GM21723 (cell line): ENCODE results near the gene SELENOT.
A peak's percentile ranks its signal among the peaks of the same experiment; 100 is the strongest.
"Not testable (repeated sequence)": the region's sequence is repeated elsewhere in the genome, so short reads cannot be mapped to it uniquely, and the experiment has no call there.

Source experiments
- ATAC-seq: cut with Tn5 transposase; IDR thresholded peaks from one replicate; pipeline ENCODE4 v1.9.1; 2021; ENCODE audit warnings: mild to moderate bottlenecking, moderate library complexity; ENCODE audit not compliant: unreplicated experiment

Gene SELENOT, protein sequence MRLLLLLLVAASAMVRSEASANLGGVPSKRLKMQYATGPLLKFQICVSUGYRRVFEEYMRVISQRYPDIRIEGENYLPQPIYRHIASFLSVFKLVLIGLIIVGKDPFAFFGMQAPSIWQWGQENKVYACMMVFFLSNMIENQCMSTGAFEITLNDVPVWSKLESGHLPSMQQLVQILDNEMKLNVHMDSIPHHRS

DNA sequence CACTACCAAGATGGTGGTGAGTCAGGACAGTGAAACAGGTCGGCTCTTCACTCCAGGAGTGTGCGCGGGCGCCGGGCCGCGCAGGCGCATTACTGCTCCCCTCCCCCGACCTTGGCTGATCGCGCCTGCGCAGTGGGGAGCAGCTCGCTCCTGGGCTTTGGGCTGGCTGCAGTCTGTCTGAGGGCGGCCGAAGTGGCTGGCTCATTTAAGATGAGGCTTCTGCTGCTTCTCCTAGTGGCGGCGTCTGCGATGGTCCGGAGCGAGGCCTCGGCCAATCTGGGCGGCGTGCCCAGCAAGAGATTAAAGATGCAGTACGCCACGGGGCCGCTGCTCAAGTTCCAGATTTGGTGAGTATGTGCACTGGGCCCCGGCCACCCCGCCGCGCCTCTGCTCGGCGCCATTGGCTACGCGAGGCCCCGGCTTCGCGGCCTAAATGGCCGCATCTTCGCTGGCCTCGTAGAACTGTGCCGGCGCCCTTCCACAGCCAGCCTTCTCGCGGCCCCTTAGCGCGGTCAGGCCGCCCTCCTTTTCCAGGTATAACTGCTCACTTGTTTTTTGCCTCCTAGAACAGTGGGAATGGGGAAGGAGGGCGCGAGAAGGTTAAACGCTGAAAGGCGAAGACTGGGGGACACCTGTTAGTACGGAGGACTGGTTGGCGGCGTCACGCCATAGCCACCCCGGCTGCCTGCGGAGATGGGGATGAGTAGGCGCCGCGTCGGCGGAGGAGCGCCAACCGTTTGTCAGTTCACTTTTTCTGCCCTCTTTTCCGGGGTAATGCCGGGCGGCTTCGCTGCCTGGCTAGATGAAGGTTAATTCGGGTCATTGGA lies at the start of gene SELENOT:
SELENOT (plus strand) TSS at position 169 of the 827 bp plus-strand sequence; CDS start at position 211, 42 bp downstream.
- ATAC-seq: peak; percentile 52

GRCh38 chr3:150555859-150556436 lies 47.2 kb upstream of the SELENOT start:
- ATAC-seq: no peak

GRCh38 chr3:150556792-150557191 lies 46.3 kb upstream of the SELENOT start:
- ATAC-seq: no peak

DNA sequence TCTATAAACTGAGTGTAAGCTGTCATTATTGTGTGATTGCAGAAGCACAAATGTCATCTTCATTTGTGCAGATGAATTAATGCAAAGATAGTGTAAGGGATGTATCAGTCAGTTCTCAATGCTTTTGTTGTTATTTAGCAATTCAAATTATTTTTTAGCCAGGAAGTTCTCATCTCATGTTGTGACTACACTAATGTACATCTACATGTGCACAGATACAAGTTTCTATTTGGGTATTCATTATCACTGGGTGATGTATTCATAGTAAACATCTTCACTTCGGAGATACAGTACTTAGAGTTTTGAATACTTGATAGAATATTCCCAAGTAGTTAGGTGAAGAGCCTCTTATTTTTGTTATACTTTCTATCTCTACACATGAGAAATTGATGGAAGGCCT lies 45.4 kb upstream of the SELENOT start:
- no peak for ATAC-seq

DNA sequence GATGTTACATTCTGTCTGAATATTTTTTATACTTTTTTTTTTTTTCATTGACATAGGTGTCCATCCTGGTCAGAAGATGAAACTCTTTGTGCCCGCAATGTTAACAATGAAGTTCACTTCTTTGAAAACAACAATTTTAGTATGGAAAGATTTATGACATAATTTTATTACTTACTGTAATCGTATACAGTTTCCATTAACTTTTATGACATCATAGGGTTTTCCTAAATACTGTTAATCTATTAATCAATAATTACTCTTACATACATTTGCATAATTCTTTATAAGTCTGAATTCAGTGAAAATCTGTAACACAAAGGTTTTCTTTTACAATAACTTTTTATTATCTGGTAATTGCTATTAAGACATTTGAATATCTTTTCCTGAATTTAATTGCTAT lies 38.9 kb upstream of the SELENOT start:
- ATAC-seq: no peak

DNA sequence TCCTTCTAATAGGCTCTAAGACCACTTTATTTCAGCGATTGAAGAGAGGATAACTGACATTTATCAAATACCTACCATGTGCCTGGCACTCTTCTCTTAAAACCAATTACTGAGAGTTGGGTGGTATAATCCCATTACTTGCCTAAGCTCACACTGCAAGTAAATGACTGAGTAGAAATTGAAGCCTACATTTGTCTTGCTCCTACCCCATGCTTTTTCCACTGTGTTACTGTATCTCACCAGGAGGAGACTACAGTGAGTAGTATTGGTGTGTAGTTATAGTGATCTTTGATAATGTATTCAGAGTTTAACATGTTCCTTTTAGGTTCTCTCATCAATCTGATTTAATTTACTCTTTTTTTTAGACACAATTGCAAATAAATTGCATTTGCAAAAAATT lies 35.8 kb upstream of the SELENOT start:
- no peak for ATAC-seq

DNA sequence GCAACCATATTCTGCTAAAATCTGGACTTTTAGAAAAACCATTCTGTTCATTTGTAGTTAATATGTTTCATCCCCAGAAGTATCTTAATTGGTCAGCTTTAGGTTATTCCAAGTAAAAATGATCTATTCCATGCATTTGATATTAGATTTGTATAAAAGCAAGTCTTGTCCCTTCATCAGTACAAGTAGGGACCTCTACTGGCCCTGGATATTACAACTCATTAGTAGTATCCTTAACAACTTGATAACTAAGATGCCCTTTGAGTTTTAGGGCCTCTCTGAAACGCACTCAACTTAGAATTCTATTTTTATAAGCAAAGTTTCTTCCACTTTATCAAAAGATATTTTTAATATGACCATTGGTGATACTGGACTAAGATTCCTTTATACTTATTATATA lies 25.3 kb upstream of the SELENOT start:
- no peak for ATAC-seq

- ATAC-seq: no peak
These were observed 21.9 kb upstream of the SELENOT start for GRCh38 chr3:150581174-150581573.

GRCh38 chr3:150582620-150583019 lies 20.5 kb upstream of the SELENOT start:
- peak; percentile 74 for ATAC-seq

GRCh38 chr3:150583028-150583427 lies 20.1 kb upstream of the SELENOT start:
- ATAC-seq: peak; percentile 70

- no peak for ATAC-seq
These were observed 14.9 kb upstream of the SELENOT start for GRCh38 chr3:150588027-150588830.

- no peak for ATAC-seq
These were observed 13.4 kb upstream of the SELENOT start for GRCh38 chr3:150589759-150590158.

GRCh38 chr3:150594150-150594549 lies 9.0 kb upstream of the SELENOT start:
- no peak for ATAC-seq

DNA sequence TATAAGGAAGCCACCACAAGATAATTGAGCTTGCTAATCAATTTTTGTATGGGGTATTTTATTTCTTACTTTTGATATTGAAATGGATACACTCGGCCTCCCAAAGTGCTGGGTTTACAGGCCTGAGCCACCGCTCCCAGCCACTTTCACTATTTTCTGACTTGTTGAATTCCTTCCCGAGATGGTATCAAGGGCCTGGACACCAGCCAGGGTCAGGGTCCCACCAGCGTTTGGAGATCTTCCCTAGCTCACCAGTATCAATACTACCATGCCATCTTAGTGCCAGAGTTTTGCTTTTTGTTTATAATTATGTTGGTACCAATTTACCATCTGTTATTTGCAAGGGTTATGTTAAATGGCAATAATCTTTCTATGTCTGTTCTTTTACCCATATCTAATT lies 5.5 kb upstream of the SELENOT start:
- no peak for ATAC-seq

- ATAC-seq: peak; percentile 30
These were observed 3.4 kb upstream of the SELENOT start for GRCh38 chr3:150599611-150600297.

- ATAC-seq: not testable (repeated sequence)
These were observed 2.2 kb upstream of the SELENOT start for GRCh38 chr3:150600647-150601530.

DNA sequence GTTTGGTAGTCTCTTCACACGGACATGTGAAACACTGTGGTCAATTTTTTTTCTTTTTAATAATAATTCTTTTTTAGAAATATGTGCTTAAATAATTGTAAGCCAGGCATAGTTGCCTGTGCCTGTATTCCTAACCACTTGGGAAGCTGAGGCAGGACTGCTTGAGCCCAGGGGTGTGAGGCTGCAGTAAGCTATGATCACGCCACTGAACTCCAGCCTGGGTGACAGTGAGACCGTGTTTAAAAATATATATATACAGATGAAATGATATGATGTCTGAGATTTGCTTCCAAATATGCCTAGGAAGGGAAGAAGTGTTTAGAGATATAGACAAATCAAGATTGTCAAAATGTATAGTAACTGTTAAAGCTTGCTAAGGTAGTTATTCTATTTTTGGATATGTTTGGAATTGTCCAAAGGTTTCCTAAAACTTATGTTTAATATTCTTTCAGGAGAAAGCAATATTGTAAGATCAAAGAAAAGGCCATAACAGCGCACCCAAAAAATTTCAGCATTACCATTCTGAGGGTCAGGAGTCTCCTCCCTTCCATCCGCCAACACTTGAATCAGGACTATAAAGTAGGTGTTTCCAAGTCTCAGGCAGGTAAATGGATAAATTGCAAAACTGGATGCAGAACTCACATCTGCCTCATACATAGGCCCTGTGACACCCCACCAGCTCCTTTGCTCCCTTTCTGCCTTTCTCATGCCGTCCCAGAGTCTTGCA lies 532 bp upstream of the SELENOT start:
- peak; percentile 6 for ATAC-seq

DNA sequence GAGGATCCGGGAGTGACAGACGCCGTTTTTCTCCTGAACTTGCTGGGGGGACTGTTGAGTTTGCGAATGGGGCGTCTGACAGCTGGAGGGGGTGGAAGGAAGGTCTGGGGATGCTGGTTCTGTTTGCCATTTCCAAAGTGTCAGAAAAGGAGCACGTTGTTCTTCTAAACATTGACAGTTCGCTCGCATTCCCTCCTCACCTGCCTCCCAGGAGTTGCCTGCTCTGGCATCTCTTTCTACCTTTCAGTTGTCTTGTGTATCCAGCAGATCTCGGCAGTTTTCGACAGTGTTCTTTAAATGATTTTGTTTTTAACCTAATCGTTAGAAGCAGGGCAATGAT lies 829 bp downstream of the SELENOT start:
- no peak for ATAC-seq

DNA sequence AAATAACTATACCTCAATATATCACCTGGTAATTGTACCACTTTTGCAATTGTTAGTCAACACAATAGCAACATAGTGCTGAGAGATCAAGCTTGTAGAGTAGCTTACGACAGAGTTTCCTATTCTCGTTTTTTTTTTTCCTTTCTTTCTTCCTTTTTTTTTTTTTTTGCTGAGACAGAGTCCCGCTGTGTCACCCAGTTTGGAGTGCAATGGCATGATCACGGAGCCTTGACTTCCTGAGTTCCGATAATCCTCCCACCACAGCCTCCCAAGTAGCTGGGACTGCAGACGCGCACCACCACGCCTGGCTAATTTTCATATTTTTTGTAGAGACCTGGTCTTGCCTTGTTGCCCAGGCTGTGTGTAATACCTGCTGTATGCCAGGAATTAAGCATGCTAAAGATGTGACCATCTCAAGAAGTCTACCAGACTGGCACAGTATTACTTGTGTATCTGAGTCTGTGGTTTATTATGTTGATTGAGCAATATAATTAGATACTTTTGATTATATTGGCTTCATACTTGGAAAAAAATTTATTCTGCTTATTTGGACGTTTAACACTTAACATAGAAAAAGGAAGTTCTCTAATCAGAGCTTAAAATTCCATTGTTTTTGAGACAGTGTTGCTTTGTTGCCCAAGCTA lies 3.0 kb downstream of the SELENOT start:
- no peak for ATAC-seq
